Nephron (organoid): ENCODE data around the gene MGARP.

Experiments used
- H3K27ac Mint-ChIP-seq, 3 experiments: 2 replicates each; pipeline ENCODE4 v1.8.0; 2020; ENCODE audit warnings: mixed read lengths in 3 of 3, mild to moderate bottlenecking in 2 of 3, moderate library complexity in 1 of 3
- H3K27me3 Mint-ChIP-seq: 2 replicates; pipeline ENCODE4 v1.8.0; 2021; ENCODE audit warnings: low read depth, mild to moderate bottlenecking, moderate library complexity, mixed read lengths
- H3K36me3 Mint-ChIP-seq: 2 replicates; pipeline ENCODE4 v1.8.0; 2020; ENCODE audit warnings: low read depth, mixed read lengths
- H3K4me1 Mint-ChIP-seq: 2 replicates; pipeline ENCODE4 v1.8.0; 2020; ENCODE audit warnings: mixed read lengths
- H3K4me3 Mint-ChIP-seq, 3 experiments: 2 replicates each; pipeline ENCODE4 v1.8.0; 2020; ENCODE audit warnings: mild to moderate bottlenecking in 3 of 3, mixed read lengths in 3 of 3, moderate library complexity in 2 of 3
- H3K9me3 Mint-ChIP-seq: 2 replicates; pipeline ENCODE4 v1.8.0; 2020; ENCODE audit warnings: mixed read lengths
- CTCF ChIP-seq, 3 experiments: fragments of 200-600 bp; sonication (generic); IDR thresholded peaks; one replicate each; pipeline ENCODE4 v1.5.0; 2021; ENCODE audit warnings: antibody characterized with exemption in 3 of 3; ENCODE audit not compliant: unreplicated experiment in 3 of 3

Gene MGARP

GRCh38 chr4:139234253-139234652, 45.8 kb downstream of the MGARP start:
- peak overlapping the region; percentile 41 to 75 (median 62) for H3K27ac Mint-ChIP-seq
- TF ChIP-seq CTCF (IDR thresholded peaks at IDR 0.05; ENCODE audit: unreplicated experiment in 3 of 3), result no peak
- H3K36me3 Mint-ChIP-seq, result no peaks in the 10 kb centered on the region
- no peaks in the 10 kb centered on the region for H3K9me3 Mint-ChIP-seq
- H3K4me3 Mint-ChIP-seq, result no peak overlapping the region
- H3K4me1 Mint-ChIP-seq, result peaks cover 6% of the 10 kb centered on the region
- no peaks in the 10 kb centered on the region for H3K27me3 Mint-ChIP-seq

- Mint-ChIP-seq H3K4me1 (peaks cover 6% of the 10 kb centered on the region), H3K36me3 (no peaks in the 10 kb centered on the region), H3K27me3 (no peaks in the 10 kb centered on the region), H3K9me3 (no peaks in the 10 kb centered on the region), H3K27ac (no peak overlapping the region), H3K4me3 (no peak overlapping the region)
- peak; percentile 67 to 76 (median 71) for TF ChIP-seq CTCF (IDR thresholded peaks at IDR 0.05; ENCODE audit: unreplicated experiment in 3 of 3)
Measured at GRCh38 chr4:139229534-139230039, 50.4 kb downstream of the MGARP start.

GRCh38 chr4:139227729-139228404, 52.2 kb downstream of the MGARP start:
- Mint-ChIP-seq H3K9me3 (no peaks in the 10 kb centered on the region), H3K4me3 (no peak overlapping the region), H3K36me3 (no peaks in the 10 kb centered on the region), H3K4me1 (no peaks in the 10 kb centered on the region), H3K27ac (no peak overlapping the region), H3K27me3 (no peaks in the 10 kb centered on the region)
- TF ChIP-seq CTCF (IDR thresholded peaks at IDR 0.05; ENCODE audit: unreplicated experiment in 3 of 3), result no peak

- Mint-ChIP-seq H3K27me3 (no peaks in the 10 kb centered on the region), H3K27ac (no peak overlapping the region), H3K4me1 (no peaks in the 10 kb centered on the region), H3K4me3 (no peak overlapping the region), H3K9me3 (no peaks in the 10 kb centered on the region), H3K36me3 (no peaks in the 10 kb centered on the region)
- TF ChIP-seq CTCF (IDR thresholded peaks at IDR 0.05; ENCODE audit: unreplicated experiment in 3 of 3), result no peak
Measured at GRCh38 chr4:139223682-139224317, 56.2 kb downstream of the MGARP start.

- no peaks in the 10 kb centered on the region for H3K4me1 Mint-ChIP-seq
- H3K9me3 Mint-ChIP-seq, result no peaks in the 10 kb centered on the region
- H3K27me3 Mint-ChIP-seq, result no peaks in the 10 kb centered on the region
- H3K27ac Mint-ChIP-seq, result no peak overlapping the region
- no peaks in the 10 kb centered on the region for H3K36me3 Mint-ChIP-seq
- H3K4me3 Mint-ChIP-seq, result no peak overlapping the region
- TF ChIP-seq CTCF (IDR thresholded peaks at IDR 0.05; ENCODE audit: unreplicated experiment in 3 of 3), result no peak
Measured at GRCh38 chr4:139222215-139222614, 57.8 kb downstream of the MGARP start.

GRCh38 chr4:139221687-139222086, 58.3 kb downstream of the MGARP start:
- H3K4me1 Mint-ChIP-seq, result no peaks in the 10 kb centered on the region
- no peak for TF ChIP-seq CTCF (IDR thresholded peaks at IDR 0.05; ENCODE audit: unreplicated experiment in 3 of 3)
- H3K4me3 Mint-ChIP-seq, result no peak overlapping the region
- no peaks in the 10 kb centered on the region for H3K9me3 Mint-ChIP-seq
- H3K27ac Mint-ChIP-seq, result no peak overlapping the region
- no peaks in the 10 kb centered on the region for H3K36me3 Mint-ChIP-seq
- H3K27me3 Mint-ChIP-seq, result no peaks in the 10 kb centered on the region
